NCI-H774 (cell line): Measurements from ENCODE around the gene TYW5.

Experiments used
- DNase-seq: peaks from one replicate; lab custom pipeline; 2025; lab: John Stamatoyannopoulos, UW

TYW5 gene

DNA sequence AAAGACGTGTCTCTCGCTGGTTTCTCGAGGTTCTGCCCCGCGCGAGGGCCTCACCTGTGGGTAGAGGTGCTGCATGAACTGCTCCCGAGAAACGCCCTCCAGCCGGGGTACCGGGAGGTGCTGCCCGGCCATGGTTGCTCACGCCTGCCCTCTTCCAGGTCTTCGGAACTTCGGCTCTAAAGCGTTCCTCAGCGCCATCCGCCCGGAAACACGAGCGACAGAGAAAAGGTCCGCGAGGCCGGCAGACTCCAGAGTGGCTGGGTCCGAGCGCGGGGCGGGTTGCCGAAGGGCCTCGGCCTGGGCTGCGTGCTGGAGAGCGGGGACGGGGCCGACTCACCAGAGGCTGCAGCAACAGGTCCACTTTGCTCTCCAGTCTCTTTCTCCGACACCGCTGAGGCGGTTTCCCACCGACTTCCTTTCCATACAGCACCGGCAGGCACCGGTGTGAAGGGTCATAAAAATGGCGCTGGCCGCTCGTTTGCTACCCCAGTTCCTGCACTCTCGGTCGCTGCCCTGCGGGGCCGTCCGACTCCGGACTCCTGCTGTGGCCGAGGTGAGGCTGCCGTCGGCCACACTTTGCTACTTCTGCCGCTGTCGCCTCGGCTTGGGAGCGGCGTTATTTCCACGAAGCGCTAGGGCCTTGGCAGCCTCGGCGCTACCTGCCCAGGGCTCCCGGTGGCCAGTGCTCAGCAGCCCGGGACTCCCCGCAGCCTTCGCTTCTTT lies at the start of gene TYW5, which contains the start of gene MAIP1:
Gene TYW5, minus strand, starts transcription at position 153 of the 723 bp plus-strand sequence. Its CDS starts 21 bp downstream, at position 132.
Gene MAIP1, plus strand, starts transcription at position 244 of the 723 bp plus-strand sequence. Its CDS starts 217 bp downstream, at position 461.
- DNase-seq, result peak; percentile 77

- DNase-seq, result no peak
Observed at GRCh38 chr2:200003444-200003843, 48.2 kb upstream of the TYW5 start.

DNA sequence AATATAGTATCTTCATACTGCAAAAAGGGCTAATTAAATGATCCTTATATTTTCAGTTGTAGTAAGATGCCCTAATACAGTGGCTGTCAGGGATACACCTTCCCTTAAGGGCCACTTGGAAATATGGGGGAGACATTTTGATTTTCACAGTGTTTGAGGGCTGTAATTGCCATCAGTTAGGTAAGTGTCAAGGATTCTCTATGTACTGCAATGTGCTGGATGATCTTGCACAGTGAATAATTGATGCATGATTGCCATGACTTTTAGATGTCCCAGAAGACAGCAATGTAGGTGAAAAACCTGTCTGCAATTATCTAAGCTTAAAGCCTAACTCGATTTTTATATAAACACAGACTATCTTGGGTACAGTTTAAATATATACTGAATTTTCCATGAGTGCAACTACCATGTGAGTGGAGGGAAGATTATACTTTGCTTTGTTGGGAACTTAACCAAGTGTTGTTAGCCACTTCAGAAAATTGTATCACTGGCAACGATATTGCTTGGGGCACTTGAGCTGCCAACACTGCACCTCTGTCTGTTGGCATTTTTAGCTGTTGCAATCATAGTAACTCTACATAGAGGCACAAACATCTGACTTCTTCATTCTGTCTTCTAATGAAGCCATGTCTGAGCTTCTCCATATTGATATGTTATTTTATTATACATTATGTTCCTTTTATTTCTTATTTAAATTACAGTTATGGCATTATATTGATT lies 45.3 kb upstream of the TYW5 start:
- no peak for DNase-seq

GRCh38 chr2:199999166-199999565 lies 43.9 kb upstream of the TYW5 start:
- DNase-seq, result no peak

DNA sequence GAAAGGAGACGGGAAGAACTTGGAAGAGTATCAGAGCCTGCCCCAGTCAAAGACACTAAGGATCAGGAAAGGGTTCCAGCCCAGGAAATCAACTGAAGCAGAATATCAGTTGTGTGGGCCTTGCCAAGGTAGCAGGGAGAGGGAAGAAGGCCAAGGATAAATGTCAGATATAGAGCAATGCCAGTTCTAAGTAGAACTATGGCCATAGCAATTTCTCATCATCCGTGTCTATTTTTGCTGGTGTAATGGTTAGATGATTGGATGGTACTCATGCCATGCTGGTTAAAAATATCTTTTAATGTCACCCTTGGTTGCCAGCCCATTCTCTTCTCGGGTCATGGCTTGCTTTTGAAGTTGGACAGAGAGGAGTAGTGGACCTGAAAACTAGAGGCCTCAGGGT lies 42.0 kb upstream of the TYW5 start:
- no peak for DNase-seq

DNA sequence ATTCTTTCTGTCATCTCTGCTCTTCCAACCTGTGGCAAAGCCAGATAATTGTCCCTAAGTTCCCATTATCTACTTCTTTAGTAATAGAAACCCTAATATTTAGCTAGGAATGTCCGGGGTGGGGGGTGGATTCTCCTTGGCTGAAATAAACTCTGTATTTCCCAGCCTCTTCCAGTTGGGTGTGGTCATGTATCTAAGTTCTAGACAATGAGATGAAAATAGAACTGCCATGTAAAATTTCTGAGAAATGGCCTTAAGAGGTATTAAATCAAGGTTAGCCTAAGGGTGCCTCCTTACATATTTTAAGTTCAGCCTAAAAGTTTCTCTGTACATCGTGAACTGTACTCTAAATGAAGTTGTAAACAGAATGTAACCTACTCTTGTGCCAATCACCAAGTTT lies 39.6 kb upstream of the TYW5 start:
- no peak for DNase-seq

- no peak for DNase-seq
Observed at GRCh38 chr2:199994371-199994770, 39.1 kb upstream of the TYW5 start.

DNA sequence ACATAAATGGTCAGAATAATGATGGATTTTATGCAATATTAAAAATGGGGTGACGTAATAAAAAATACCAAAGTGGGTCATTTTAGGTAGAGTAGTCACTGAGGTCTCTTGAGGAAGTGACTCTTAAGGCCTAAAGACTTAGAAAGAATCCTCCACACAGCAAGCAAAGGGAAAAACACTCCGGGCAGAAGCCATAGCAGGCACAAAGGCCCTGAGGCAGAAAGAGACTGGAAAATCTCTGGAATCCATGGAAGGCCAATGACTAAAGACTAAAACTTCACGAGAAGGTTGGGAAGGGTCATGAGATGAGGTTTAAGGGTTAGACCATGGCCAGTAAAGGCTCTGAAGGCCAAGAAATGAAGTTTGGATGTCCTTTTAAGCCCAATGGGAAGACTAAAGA lies 37.0 kb upstream of the TYW5 start:
- DNase-seq, result no peak

DNA sequence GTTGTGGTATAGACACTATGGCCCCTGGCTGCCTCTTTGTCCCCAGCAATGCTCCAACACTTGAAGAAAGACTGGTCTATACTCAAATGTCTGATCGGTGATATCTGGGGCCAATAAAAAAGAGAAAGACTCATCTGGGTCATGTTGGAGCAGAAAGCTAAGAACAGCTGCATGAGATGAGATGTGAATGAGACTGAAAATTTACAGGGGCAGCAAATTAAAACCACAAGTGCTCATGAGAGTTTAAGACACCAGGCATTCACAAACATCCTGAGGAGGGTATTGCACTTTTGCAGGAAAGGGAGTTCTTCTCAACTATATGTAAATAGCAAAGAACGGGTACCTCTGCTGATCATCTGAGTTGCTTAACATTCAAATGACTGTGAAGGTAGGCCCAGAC lies 36.4 kb upstream of the TYW5 start:
- DNase-seq, result no peak

DNA sequence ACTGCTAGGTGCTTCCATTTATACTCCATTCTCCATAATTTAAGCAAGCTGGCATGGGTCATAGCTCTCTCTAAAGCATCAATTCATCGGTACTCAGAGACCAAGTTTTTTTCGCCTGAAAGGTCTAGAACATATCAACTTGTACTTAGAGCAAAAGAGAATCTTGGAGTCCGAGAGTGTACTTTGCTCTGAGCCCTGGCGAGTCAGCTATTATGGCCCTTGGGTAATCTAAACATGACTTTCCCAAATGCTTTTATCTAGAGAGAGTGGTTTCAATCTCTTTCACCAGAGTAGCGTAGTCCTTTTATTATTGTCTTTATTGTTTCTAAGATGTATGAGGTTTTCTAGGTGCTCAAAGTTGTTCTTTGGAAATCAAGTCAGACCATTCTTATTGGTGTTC lies 34.5 kb upstream of the TYW5 start:
- DNase-seq, result no peak

DNA sequence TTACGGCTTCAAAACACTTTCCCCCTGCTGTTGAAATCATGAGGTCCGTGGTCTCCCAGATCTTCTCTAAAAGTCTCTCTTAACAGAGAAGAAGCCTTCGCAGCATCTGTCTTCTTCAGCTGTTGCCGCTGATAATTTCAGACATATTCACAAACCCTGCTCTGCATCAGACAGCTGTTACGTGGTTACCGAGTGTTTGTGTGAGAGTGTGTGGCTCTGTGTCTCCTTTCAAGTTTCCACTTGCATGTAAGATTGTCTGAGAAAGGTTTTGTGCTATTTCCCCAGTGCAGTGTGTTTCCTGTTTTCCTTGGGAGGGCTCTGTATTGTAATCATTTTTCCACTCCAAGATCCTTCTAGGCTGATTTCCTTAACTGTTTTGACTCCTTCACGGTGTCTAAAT lies 32.9 kb upstream of the TYW5 start:
- no peak for DNase-seq

- no peak for DNase-seq
Observed at GRCh38 chr2:199987586-199987985, 32.3 kb upstream of the TYW5 start.

DNA sequence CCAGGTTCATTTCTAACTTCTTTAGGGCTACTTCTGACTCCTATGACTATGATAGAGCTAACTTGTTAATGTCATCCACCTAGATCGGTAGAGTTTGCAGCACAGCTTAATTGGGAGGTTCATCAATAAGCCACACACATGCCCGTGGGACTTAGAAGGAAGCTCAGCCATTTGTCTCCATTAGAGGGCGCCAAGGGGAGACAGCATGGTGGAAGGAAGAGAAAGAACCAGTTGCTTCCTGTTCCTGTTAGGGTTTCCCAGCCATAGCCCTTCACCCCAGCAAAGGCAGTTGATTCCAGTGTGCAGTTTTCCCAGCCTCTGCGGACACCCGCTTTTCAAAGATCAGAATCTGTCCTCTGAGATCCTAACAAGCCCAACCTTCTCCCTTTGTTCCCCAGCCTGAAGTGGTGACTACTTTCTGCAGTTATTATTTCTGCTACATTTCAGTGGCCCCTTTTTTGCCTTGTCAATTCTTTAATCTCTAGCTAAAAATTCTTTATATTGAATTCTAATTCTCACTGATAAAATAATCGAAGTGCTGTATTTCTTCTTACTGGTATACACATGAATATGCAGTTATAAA lies 30.4 kb upstream of the TYW5 start:
- peak; percentile 67 for DNase-seq

- no peak for DNase-seq
Observed at GRCh38 chr2:199984755-199985154, 29.5 kb upstream of the TYW5 start.

GRCh38 chr2:199984159-199984558 lies 28.9 kb upstream of the TYW5 start:
- no peak for DNase-seq

DNA sequence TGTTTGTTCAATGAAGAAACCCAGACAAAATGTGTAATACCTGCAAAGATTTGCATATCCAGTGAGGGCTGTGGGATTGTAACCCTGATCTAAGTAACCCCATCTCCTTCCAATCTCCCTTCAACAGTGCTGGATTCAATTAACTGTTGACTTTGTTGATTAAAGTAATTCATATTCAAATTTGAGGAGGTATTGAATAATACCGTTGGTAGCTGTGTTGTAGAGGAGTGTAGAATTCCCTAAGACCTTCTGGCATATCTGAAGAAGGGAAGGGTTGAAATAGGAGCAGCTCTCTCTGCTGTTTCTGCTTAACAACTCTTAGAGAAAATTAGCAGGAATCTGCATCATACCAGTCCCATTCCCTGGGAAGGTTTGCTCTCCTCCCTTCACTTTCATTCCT lies 28.2 kb upstream of the TYW5 start:
- DNase-seq, result no peak

- no peak for DNase-seq
Observed at GRCh38 chr2:199982126-199982843, 27.0 kb upstream of the TYW5 start.

GRCh38 chr2:199979832-199980628 lies 24.7 kb upstream of the TYW5 start:
- peak; percentile 69 for DNase-seq

DNA sequence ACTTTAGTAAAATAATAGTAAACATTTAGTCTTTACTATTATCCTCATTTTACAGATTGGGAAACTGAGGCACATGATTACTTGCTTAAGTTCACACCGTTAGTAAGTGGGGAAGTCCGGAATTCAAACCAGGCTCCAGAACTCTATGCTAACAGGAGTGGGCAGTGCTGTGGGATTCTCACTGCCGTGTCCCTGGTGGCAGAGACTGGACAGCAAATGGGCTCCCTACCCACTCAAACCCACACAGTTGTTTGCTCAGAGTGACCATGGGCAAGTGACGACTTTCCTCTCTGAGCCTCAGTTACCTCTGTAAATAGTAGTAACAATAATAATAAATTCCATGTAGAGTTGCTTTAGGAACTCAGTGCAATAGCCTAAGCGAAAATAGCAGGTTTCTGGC lies 24.1 kb upstream of the TYW5 start:
- DNase-seq, result no peak

DNA sequence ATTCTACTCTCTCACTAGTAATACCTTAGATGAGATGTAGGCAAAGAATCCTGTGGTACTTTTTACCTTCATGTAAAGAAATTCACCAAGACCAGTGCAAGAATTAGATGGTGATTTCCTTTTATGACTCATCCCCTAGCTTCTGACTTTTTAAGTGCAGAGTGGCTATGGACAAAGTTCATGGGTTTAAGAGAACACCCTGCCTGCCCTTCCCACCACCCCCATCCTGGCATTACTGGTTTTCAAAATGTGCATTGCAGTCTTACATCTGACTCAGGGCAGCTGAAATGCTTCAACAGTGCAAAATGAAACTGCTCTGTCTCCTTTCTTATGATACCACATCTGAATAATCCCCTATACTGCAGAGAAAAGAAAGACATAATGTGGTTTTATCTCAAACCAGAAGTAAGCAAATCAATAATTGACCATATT lies 22.7 kb upstream of the TYW5 start:
- DNase-seq, result no peak

DNA sequence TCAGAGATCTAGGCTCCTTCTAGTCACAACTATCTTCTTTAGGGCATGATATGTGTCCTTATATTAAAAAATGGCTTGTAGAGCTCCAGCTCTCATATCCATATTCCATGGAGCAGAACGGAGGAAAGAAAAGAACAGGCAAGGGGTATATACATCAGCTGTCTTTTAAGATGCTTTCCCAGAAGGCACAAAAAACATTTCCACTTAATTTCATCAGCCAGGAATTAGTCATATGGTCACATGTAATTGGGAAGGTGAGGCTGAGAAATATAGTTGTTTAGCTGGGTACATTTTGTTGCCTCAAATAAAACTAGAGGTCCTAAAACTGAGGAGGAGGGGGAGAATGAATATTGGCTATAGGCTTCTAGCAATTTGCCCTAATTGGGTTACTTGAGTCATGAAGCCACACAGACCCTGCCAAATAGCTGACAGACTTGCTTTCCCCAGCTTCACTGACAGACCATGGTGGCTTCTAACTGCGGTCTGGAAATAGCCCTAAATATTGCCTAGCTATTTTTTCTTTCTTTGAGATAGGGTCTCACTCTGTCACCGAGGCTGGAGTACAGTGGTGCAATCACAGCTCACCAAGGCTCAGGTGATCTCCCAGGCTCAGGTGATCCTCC lies 20.1 kb upstream of the TYW5 start:
- DNase-seq, result no peak
